Measurements from ENCODE around the gene CCND1. TPM values are rescaled to one million over a fixed set of nuclear protein-coding genes. Genes with fewer than 3 reads are reported as not detected.
A peak's percentile ranks its signal among the peaks of the same experiment; 100 is the strongest.
"Not testable (repeated sequence)": the region's sequence is repeated elsewhere in the genome, so short reads cannot be mapped to it uniquely, and the experiment has no call there.

Gene CCND1
- total RNA-seq, 6 experiments from 2014 or later = 67.0 to 283 (median 94.1) TPM

- TF ChIP-seq, protein P1, sequence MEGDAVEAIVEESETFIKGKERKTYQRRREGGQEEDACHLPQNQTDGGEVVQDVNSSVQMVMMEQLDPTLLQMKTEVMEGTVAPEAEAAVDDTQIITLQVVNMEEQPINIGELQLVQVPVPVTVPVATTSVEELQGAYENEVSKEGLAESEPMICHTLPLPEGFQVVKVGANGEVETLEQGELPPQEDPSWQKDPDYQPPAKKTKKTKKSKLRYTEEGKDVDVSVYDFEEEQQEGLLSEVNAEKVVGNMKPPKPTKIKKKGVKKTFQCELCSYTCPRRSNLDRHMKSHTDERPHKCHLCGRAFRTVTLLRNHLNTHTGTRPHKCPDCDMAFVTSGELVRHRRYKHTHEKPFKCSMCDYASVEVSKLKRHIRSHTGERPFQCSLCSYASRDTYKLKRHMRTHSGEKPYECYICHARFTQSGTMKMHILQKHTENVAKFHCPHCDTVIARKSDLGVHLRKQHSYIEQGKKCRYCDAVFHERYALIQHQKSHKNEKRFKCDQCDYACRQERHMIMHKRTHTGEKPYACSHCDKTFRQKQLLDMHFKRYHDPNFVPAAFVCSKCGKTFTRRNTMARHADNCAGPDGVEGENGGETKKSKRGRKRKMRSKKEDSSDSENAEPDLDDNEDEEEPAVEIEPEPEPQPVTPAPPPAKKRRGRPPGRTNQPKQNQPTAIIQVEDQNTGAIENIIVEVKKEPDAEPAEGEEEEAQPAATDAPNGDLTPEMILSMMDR (IDR thresholded peaks at IDR 0.05) = no peak
- TF ChIP-seq POLR2A (IDR thresholded peaks at IDR 0.05) = no peak
- DNase-seq = no peak
Measured at GRCh38 chr11:69684651-69685050, 43.7 kb downstream of the CCND1 start.

GRCh38 chr11:69685348-69685747 lies 44.4 kb downstream of the CCND1 start:
- H3K4me1 ChIP-seq = peaks cover 0 to 6% (median 0%) of the 10 kb centered on the region in 4 donors
- DNase-seq = no peak
- no peaks in the 10 kb centered on the region for H3K27me3 ChIP-seq
- 30% methylated on average over 7 of the region's 8 CpGs for WGBS (ENCODE audit: insufficient coverage, low coverage, low lambda C conversion rate, missing lambda C conversion rate)
- TF ChIP-seq, protein P1 (IDR thresholded peaks at IDR 0.05) = no peak
- TF ChIP-seq POLR2A (IDR thresholded peaks at IDR 0.05) = no peak
- no peaks in the 10 kb centered on the region for H3K9me3 ChIP-seq
- intact Hi-C loops (cut with DNase I) = loop anchor here in 1 of 2 donors (5.0 kb wide), 1 partner anchor 202 kb away; no protein-coding TSS in a partner anchor
- ATAC-seq = no peak
- no peak overlapping the region for H3K4me3 ChIP-seq
- H3K36me3 ChIP-seq = no peaks in the 10 kb centered on the region
- H3K27ac ChIP-seq = no peak overlapping the region

More at GRCh38 chr11:69684651-69685050, 43.7 kb downstream of the CCND1 start:
- intact Hi-C loops (cut with DNase I) = loop anchor here in 1 of 2 donors (5.0 kb wide), 1 partner anchor 203 kb away; no protein-coding TSS in a partner anchor
- H3K27me3 ChIP-seq = no peaks in the 10 kb centered on the region
- H3K4me1 ChIP-seq = peaks cover 0 to 6% (median 0%) of the 10 kb centered on the region in 4 donors
- no peaks in the 10 kb centered on the region for H3K36me3 ChIP-seq
- no peak overlapping the region for H3K4me3 ChIP-seq
- 45% methylated on average over 8 of the region's 11 CpGs for WGBS (ENCODE audit: insufficient coverage, low coverage, low lambda C conversion rate, missing lambda C conversion rate)
- ATAC-seq = no peak
- H3K9me3 ChIP-seq = no peaks in the 10 kb centered on the region
- H3K27ac ChIP-seq = no peak overlapping the region

DNA sequence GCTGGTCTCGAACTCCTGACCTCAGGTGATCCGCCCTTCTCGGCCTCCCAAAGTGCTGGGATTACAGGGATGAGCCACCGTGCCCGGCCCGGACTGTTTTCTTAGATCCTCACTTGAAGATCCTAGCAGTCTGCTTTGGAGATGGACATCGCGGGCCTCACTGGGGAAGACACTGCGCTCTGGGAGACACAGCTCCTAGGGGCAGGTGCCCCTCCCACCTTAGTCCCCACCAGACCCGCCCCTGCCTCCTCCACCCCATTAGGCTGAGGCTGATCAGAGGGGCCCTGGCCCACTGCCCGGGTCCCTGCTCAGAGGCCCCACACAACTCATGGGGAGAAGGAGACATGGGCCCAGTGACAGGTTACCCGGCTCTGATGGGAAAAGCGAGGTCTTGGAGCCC lies 45.5 kb downstream of the CCND1 start:
- Histone ChIP-seq H3K9me3 (no peaks in the 10 kb centered on the region), H3K4me1 (peaks cover 0 to 6% (median 0%) of the 10 kb centered on the region in 4 donors), H3K27me3 (no peaks in the 10 kb centered on the region), H3K27ac (no peak overlapping the region), H3K36me3 (no peaks in the 10 kb centered on the region), H3K4me3 (no peak overlapping the region)
- WGBS (ENCODE audit: insufficient coverage, low coverage, low lambda C conversion rate, missing lambda C conversion rate) = 80% methylated on average over 2 of the region's 13 CpGs
- TF ChIP-seq POLR2A (IDR thresholded peaks at IDR 0.05) = no peak
- TF ChIP-seq, protein P1 (IDR thresholded peaks at IDR 0.05) = no peak
- intact Hi-C loops (cut with DNase I) = loop anchor here in 1 of 2 donors (5.0 kb wide), 1 partner anchor 201 kb away; no protein-coding TSS in a partner anchor
- ATAC-seq (no peak), DNase-seq (no peak)

DNA sequence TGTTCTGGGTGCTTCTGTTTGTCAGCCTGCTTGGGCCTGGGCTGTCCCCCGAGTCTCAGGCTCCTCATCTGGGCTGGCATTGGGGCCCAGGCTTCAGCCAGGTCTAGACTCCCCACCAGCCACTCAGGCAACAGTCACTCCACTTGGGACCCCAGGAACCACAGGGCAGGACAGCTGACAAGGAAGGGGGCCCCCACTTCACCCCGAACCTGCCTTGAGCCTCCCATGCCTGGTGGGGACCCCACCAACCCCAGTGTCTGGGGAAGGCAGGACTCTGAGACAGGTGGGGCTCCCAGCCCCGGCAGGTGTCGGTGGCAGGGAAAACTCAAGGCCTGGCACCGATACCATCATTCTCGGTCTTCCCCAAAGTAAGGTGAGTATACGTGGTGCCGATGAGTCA lies 45.9 kb downstream of the CCND1 start:
- DNase-seq (no peak), ATAC-seq (no peak)
- TF ChIP-seq, protein P1 (IDR thresholded peaks at IDR 0.05) = no peak
- no peak for TF ChIP-seq POLR2A (IDR thresholded peaks at IDR 0.05)
- WGBS (ENCODE audit: insufficient coverage, low coverage, low lambda C conversion rate, missing lambda C conversion rate) = 80% methylated on average over 1 of the region's 8 CpGs
- Histone ChIP-seq H3K4me3 (no peak overlapping the region), H3K36me3 (no peaks in the 10 kb centered on the region), H3K9me3 (no peaks in the 10 kb centered on the region), H3K27me3 (no peaks in the 10 kb centered on the region), H3K27ac (no peak overlapping the region), H3K4me1 (peaks cover 0 to 6% (median 0%) of the 10 kb centered on the region in 4 donors)
- intact Hi-C loops (cut with DNase I) = loop anchor here in 1 of 2 donors (5.0 kb wide), 1 partner anchor 200 kb away; no protein-coding TSS in a partner anchor

GRCh38 chr11:69687969-69688771 lies 47.2 kb downstream of the CCND1 start:
- not testable (repeated sequence) for H3K4me3 ChIP-seq, H3K4me1 ChIP-seq, H3K27ac ChIP-seq, H3K27me3 ChIP-seq, DNase-seq, H3K36me3 ChIP-seq, H3K9me3 ChIP-seq
- intact Hi-C loops (cut with DNase I) = loop anchor here in 1 of 2 donors (5.0 kb wide), 1 partner anchor 199 kb away; no protein-coding TSS in a partner anchor
- WGBS (ENCODE audit: insufficient coverage, low coverage, low lambda C conversion rate, missing lambda C conversion rate) = 50% methylated on average over 5 of the region's 5 CpGs
- peak in 2 of 4 donors; percentile 14 to 32 for ATAC-seq

Data from right lobe of liver (tissue), 6 donors.